GM18907 (cell line): ENCODE results near the gene POLR3K.

Source experiments
- ATAC-seq: cut with Tn5 transposase; IDR thresholded peaks from one replicate; pipeline ENCODE4 v1.9.1; 2021; ENCODE audit warnings: mild to moderate bottlenecking, moderate library complexity; ENCODE audit not compliant: unreplicated experiment

The POLR3K gene

DNA sequence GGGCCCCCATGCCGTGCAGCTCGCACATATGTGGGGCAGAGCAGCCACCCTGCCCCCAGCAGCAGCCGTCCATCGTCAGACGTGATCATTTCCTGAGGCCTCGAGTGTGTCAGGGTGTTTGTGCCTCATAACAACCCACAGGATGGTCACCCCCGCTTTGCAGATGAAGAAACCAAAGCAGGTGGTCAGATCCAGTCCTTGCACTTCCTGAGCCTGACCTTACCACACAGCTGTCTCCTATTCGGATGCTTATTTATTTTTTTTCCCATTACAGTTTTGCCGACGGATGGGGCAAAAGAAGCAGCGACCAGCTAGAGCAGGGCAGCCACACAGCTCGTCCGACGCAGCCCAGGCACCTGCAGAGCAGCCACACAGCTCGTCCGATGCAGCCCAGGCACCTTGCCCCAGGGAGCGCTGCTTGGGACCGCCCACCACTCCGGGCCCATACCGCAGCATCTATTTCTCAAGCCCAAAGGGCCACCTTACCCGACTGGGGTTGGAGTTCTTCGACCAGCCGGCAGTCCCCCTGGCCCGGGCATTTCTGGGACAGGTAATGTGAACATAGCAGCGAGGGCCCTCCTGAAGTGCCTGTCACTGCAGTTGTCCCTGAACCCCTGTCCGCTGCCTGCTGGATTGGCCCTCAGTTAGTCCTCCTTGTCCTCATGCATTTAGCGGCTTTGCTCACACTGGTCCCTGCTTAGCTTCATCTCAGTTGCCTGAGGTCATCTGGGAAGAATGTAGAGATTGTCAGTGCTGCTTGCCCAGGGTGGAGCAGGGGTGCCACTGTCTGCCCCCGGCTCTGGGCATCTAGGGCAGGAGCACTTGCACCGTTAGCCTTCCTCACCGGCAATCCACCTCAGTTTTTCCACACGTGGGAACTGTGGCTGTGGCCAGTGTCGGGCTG is 26.0 kb upstream of the POLR3K start:
- no peak for ATAC-seq

- ATAC-seq = peak; percentile 9
Observed at GRCh38 chr16:78444-79150, 25.2 kb upstream of the POLR3K start.

- ATAC-seq = peak; percentile 62
Observed at GRCh38 chr16:77807-78443, 24.5 kb upstream of the POLR3K start, which contains the start of gene MPG. Gene MPG, plus strand, starts transcription at chr16:78225. Its CDS starts 85 bp downstream, at chr16:78310.

DNA sequence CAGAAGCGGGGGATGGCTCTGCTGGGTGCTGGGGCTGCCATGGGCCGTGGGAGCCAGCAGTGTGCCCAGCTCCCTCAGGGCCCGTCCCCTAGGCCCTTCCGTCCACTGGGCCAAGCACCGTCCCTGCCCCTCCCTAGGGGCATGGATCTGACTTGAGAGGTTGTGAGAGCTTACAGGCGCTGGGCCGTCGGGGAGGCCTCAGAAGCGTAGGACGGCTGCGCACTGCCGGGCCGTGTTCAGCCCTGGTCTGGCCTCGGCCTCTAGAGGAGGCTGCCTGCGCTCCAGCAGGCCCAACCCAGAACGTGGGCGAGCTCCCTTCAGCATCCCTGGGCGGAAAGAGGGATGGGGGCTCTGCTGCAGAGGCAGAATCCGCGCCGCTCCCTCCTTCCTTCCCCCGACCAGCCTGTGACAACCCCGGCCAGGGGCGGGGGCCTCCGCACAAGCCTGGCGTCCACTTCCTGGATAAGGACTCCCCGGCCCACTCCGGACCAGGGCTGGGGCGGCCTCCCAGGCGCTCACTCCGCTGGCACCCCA is 23.9 kb upstream of the POLR3K start:
- peak; percentile 15 for ATAC-seq

- ATAC-seq = no peak
Observed at GRCh38 chr16:76535-77272, 23.3 kb upstream of the POLR3K start.

DNA sequence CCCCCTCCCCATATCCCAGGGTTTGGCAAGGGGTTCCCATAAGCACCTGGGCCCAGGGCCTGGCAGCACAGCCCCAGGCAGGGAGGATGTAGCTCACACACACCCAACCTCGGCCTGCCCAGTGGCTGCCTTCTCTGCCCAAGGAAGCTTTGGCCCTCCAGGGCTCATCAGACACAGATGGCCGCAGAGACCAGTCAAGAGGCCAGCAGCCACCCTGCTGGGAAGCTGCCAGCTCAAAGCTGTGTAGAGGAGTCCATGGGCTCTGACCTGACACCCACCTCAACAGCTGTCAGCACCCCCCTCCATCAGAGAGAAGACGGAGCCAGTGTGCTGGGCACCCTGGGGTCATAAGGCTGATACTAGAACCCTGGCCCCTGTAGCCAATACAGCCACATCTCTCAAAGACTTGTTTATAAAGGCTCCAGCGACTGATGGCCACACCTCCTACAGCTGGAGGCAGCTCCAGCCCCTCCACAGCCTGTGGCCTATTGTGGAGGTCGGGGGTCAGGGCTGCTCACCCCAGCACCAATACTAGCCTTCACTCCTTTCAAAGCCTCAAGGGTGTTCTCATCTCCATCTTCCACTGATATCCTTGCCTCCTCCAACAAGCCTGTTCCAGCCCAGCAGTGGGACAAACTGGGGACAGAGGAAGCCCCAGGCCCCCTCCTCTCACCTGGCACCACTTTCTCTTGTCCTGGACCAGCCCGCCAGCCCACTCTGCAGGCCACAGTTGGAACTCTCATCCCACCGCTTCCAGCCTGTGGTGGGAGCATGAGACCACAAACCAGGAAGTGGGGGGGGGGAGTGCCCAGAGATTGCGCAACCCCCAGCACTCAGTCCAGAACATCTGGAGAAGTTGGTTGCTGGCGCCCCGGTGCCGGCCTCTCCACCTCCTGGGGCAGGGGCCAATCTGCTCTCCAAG is 22.4 kb upstream of the POLR3K start:
- ATAC-seq = no peak

GRCh38 chr16:74747-75334 is 21.4 kb upstream of the POLR3K start:
- no peak for ATAC-seq

- no peak for ATAC-seq
Observed at GRCh38 chr16:74051-74746, 20.8 kb upstream of the POLR3K start.

DNA sequence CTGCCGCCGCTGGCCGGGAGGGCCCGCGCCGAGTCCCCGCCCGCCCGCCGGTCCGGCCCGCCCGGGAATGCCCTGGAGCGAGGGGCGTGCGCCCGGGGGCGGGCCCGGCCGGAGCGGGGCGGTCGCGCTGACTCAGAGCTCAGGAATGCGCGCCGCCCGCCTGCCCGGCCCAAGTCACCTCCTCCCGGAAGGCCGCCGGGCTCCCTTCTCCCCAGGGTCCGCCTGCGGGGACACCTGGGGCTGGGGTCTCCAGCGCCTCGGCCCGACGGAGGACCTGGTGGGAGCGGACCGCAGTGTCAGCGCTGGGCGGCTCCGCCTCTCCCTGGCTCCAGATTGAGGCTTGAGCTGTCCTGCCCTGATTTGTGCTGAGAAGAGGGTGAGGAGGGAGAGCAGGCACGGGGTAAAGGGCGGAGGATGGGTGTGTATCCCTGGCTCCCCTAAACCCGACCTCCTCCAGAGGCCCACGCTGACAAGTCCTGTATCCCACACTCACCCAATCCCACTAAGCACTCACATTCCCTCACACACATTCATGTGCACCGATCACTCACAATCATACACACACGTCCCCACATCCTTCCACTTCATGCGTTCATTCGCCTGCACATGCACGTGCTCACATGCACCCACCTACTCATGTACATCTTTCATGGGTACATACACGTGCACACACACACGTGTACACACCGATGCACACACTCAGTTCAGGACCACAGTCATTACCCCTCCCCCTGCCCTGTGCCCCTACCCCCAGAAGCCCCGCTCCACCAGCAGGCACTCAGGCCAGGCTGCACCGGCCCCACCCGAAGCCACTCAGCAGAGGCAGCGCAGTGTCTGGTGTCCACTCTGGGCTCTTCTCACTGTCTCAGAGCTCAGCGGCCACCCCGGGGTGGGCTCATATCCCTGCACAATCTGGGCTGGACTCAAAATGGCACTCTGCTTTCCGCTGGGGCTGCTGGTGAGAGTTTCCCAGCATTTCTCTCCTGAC is 19.4 kb upstream of the POLR3K start, which contains the start of gene RHBDF1:
Gene RHBDF1, minus strand, starts transcription at position 71 of the 988 bp plus-strand sequence. CDS start 7,616 bp downstream, outside the sequence.
- no peak for ATAC-seq

DNA sequence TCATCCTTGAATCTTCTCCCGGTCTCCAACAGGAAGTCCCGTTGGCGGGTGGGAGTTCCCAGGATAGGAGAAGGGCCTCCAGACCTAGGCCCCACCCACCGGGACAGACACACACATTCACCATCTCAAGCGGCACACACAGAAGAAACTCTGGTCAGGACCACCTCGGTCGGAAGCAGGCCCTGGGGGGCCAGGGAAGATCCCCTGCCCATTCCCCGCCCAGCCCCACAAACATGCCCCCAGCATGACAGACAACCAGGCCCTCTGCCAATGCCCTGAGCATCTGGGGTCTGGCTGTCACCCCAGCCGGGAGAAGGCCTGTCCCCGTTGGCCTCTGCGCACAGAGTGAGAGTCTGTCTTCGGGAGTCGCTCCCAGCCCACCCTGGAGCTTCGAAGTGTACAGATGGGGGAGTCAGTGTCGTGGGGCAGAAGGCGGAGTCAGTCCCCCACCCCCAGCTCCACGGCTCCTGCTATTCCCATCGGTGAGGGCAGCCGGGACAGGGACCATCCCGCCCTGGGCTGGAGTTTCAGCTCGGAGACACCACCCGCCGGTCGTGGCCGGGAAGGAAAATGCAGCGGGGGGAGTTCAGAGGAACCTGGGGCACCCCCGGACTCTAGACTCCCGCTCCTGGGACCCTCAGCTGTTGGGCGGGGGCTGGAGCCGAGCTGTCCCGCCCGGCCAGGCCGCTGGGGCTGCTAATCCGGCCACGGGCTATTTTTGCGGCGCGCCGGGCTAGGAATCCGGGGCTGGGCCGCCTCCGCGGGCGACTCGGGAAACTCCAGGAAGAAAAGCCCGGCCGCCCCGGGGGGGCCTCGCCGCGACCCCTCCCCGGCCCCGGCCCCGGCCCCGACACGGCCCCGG is 18.4 kb upstream of the POLR3K start:
- no peak for ATAC-seq

DNA sequence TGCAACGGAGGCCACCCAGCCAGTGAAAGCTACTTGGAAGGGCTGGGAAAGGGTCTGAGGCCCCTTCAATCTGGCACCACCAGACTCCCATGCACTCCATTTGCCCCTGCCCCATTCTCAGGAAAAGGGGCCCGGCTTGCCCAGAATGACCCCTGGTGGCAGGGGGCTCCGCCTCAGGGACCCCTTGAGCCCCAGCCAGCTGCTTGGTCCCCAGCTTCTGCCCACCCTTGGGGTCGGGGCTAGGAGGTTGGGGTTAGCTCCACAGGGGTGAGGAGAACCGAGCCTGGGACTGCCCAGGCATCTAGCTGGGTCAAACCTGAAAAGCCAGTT is 17.8 kb upstream of the POLR3K start:
- no peak for ATAC-seq

GRCh38 chr16:69181-69580 is 15.8 kb upstream of the POLR3K start:
- no peak for ATAC-seq

DNA sequence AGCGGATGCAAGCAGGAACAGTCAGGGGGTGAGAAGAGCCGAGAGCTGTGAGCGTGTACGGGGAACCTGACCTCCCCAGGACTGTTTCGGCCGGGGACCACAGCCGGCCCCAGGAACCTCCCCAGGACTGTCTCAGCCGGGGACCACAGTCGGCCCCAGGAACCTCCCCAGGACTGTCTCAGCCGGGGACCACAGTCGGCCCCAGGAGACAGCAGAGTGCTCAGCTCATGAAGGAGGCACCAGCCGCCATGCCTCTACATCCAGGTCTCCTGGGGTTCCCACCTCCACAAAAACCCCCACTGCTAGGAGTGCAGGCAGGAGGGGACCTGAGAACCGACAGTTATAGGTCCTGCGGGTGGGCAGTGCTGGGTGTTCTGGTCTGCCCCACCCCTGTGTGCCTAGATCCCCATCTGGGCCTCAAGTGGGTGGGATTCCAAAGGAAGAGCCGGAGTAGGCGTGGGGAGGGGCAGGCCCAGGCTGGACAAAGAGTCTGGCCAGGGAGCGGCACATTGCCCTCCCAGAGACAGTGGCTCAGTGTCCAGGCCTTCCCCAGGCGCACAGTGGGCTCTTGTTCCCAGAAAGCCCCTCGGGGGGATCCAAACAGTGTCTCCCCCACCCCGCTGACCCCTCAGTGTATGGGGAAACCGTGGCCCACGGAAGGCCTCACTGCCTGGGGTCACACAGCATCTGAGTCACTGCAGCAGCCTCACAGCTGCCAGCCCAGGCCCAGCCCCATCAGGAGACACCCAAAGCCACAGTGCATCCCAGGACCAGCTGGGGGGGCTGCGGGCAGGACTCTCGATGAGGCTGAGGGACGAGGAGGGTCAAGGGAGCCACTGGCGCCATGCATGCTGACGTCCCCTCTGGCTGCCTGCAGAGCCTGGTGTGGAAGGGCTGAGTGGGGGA is 14.7 kb upstream of the POLR3K start:
- no peak for ATAC-seq

DNA sequence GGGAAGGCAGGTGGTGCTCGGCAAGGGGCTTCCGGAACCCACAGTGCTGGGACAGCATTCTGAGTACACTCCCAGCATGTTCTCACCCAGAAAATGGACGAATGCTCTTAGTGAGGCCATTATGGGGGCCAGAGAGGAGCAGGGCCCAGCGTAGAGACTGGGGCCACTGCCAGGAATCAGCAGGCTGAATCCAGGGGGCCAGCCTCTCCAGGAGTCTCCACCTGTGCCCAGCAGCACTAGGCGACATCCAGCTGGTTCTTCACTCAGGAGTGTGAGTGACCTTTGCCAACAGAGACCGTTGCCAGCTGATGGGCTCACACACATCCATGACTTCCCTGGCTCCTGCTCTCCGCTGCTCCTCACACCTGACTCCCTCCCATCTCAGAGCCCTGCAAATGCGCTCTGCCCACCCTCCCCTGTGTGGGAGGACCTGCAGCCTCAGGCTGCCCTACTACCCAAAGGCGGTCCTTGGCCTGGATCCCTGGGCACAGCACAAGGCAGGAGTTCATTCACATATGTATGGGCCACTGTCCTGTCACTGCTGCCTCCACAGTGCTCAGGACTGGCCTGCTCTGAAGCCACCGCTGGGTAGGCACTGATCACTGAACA is 13.9 kb upstream of the POLR3K start:
- ATAC-seq = no peak
